ENCODE data around the gene HHIPL2. TPM values are rescaled to one million over a fixed set of nuclear protein-coding genes. Genes with fewer than 3 reads are reported as not detected.

The HHIPL2 gene
- total and polyA plus RNA-seq, 10 of the 15 experiments (the other 5 are each of a cell fraction or from before 2014, with no cell fraction given): 0.06 to 0.29 (median 0.09) TPM; not detected in 3

GRCh38 chr1:222547260-222547614 is 667 bp downstream of the HHIPL2 start:
- ATAC-seq: no peak
- H3K79me2 ChIP-seq (ENCODE audit: control insufficient read depth, insufficient read depth, low read length): no peaks in the 10 kb centered on the region
- POLR2A ChIA-PET: no interaction called here

More at GRCh38 chr1:222547260-222547614, 667 bp downstream of the HHIPL2 start:
- SMC1A ChIA-PET (ENCODE audit: uncharacterized antibody, unreplicated experiment): interaction anchor here (0.7 kb wide), 1 partner anchor 112 kb away, joined by 3 read pairs; no protein-coding TSS in a partner anchor
- H3K9ac ChIP-seq (ENCODE audit: control insufficient read depth, insufficient read depth, low read length): no peak overlapping the region
- no peak overlapping the region for H3K4me2 ChIP-seq (ENCODE audit: control insufficient read depth, insufficient read depth)
- in situ Hi-C loops (cut with MboI) (no loop called here), intact Hi-C loops (cut with micrococcal nuclease; ENCODE audit: unreplicated experiment) (no loop called here)
- H3K36me3 ChIP-seq (ENCODE audit: control insufficient read depth in 2 of 2, insufficient read depth in 2 of 2, low read length in 1 of 2): no peaks in the 10 kb centered on the region
- H4K20me1 ChIP-seq (ENCODE audit: control insufficient read depth, insufficient read depth): no peaks in the 10 kb centered on the region
- no peak overlapping the region for H3K27ac ChIP-seq (ENCODE audit: control insufficient read depth, insufficient read depth)
- H3K27me3 ChIP-seq (replicated peaks in 1 of 2; ENCODE audit: control insufficient read depth in 2 of 2, insufficient read depth in 2 of 2, low read length in 1 of 2): no peaks in the 10 kb centered on the region
- DNase-seq (ENCODE audit: low read depth, low spot score): no peak
- CTCF ChIA-PET: no interaction called here
- H3K9me3 ChIP-seq (replicated peaks; ENCODE audit: control insufficient read depth, insufficient read depth, low read length): no peaks in the 10 kb centered on the region
- no peak overlapping the region for H3K4me3 ChIP-seq
- 41% methylated on average over 8 of the region's 8 CpGs for WGBS (ENCODE audit: insufficient coverage, insufficient replicate concordance, low lambda C conversion rate, missing lambda C conversion rate)
- no peaks in the 10 kb centered on the region for H3K4me1 ChIP-seq (ENCODE audit: control insufficient read depth, insufficient read depth, low read length)
- FAIRE-seq: no peak
- BruUV-seq (replicated peaks): no TSS peak
- RAD21 ChIA-PET (ENCODE audit: unreplicated experiment): no interaction called here
- H2AFZ ChIP-seq (ENCODE audit: control insufficient read depth, low read depth, low read length): no peak overlapping the region
- TF ChIP-seq PRDM15 (CRISPR knock-in tag; IDR thresholded peaks at IDR 0.05): no peak
- no peak for TF ChIP-seq MEF2A (IDR thresholded peaks at IDR 0.05; ENCODE audit: insufficient read depth, low read depth, low read length)
- no peak for TF ChIP-seq IKZF1 (conservative IDR thresholded peaks at IDR 0.05)
- no peak for TF ChIP-seq MLLT1 (IDR thresholded peaks at IDR 0.05)
- no peak for TF ChIP-seq MXI1 (IDR thresholded peaks at IDR 0.05; ENCODE audit: low read depth, low read length)
- TF ChIP-seq LARP7 (IDR thresholded peaks at IDR 0.05): no peak
- no peak for TF ChIP-seq CEBPB (IDR thresholded peaks at IDR 0.05; ENCODE audit: borderline replicate concordance in 1 of 2, low read depth in 2 of 2, low read length in 2 of 2)
- TF ChIP-seq BRCA1 (IDR thresholded peaks at IDR 0.05; ENCODE audit: low read depth, low read length): no peak
- no peak for TF ChIP-seq IRF5 (IDR thresholded peaks at IDR 0.05; ENCODE audit: borderline replicate concordance)
- TF ChIP-seq RBBP5 (conservative IDR thresholded peaks at IDR 0.05): no peak
- no peak for TF ChIP-seq USF2 (IDR thresholded peaks at IDR 0.05; ENCODE audit: borderline replicate concordance, low read depth, low read length)
- TF ChIP-seq POLR2A (IDR thresholded peaks at IDR 0.05; ENCODE audit: low read depth, low read length): no peak
- TF ChIP-seq SUZ12 (IDR thresholded peaks at IDR 0.05; ENCODE audit: unreplicated experiment): no peak
- TF ChIP-seq ZNF384 (IDR thresholded peaks at IDR 0.05; ENCODE audit: borderline replicate concordance, low read depth, low read length): no peak
- TF ChIP-seq CBX3 (IDR thresholded peaks at IDR 0.05; ENCODE audit: borderline replicate concordance, low read depth): no peak
- TF ChIP-seq WRNIP1 (IDR thresholded peaks at IDR 0.05; ENCODE audit: borderline replicate concordance, low read depth, low read length): no peak
- TF ChIP-seq IKZF2 (IDR thresholded peaks at IDR 0.05): no peak
- TF ChIP-seq PAX8 (IDR thresholded peaks at IDR 0.05): no peak
- TF ChIP-seq MYB (IDR thresholded peaks at IDR 0.05; ENCODE audit: borderline replicate concordance, low read depth, low read length): no peak

Measured in GM12878 (cell line).